ENCODE data around the gene AGBL3.

DNA sequence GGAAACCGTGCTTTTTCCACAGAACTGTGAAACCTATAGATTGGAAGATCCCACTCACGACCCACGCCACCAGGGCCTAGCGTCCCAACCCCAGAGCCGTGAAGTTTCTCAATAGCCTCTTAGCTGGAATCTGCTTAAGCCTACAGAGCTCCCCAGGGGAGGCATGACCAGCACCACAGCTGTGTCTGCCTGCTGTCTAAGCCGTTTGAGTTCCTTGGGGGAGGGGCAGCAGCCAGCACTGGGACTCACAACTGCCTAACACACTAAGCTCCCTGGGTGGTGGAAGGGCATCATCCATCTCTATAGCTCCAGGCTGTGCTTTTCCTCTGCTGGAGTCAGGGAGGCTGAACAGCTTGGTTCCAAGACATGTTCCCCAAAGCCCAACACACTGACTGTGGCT is 135.6 kb downstream of the AGBL3 start:
- no peak for TF ChIP-seq POLR2A (IDR thresholded peaks at IDR 0.05; ENCODE audit: low read length)
- TF ChIP-seq GATA1 (IDR thresholded peaks at IDR 0.05; ENCODE audit: low read depth, low read length): no peak
